GM12801 (cell line): Measurements from ENCODE around the gene PLSCR3.

Experiments used
- CTCF ChIP-seq: IDR thresholded peaks from one replicate; pipeline ENCODE4 v1.5.1; 2011; ENCODE audit warnings: control low read depth; ENCODE audit not compliant: insufficient read length; ENCODE audit errors: extremely low read depth

Gene PLSCR3

GRCh38 chr17:7356072-7356549, 38.2 kb downstream of the PLSCR3 start:
- TF ChIP-seq CTCF, result no peak

- TF ChIP-seq CTCF, result no peak
These were observed 38.8 kb downstream of the PLSCR3 start for GRCh38 chr17:7355573-7355972.

- TF ChIP-seq CTCF, result no peak
These were observed 39.3 kb downstream of the PLSCR3 start, which contains the start of gene TMEM95 for GRCh38 chr17:7355053-7355452. Gene TMEM95, plus strand, starts transcription at chr17:7355156. Its CDS starts 49 bp downstream, at chr17:7355205.

GRCh38 chr17:7354262-7354843, 40.0 kb downstream of the PLSCR3 start:
- no peak for TF ChIP-seq CTCF

- no peak for TF ChIP-seq CTCF
These were observed 41.3 kb downstream of the PLSCR3 start for GRCh38 chr17:7352910-7353635.

GRCh38 chr17:7352503-7352889, 41.8 kb downstream of the PLSCR3 start:
- TF ChIP-seq CTCF, result no peak

- no peak for TF ChIP-seq CTCF
These were observed 42.4 kb downstream of the PLSCR3 start, which contains the start of gene KCTD11 for GRCh38 chr17:7351665-7352502. Gene KCTD11, plus strand, starts transcription at chr17:7352162.
